WTC11 (cell line): ENCODE measurements around the gene SLC8A2.

Experiments used
- EMX1 ChIP-seq: fragments of 250-450 bp; sonication (Bioruptor Pico); IDR thresholded peaks from 2 replicates; pipeline ENCODE4 v1.8.0; 2021; ENCODE audit warnings: mild to moderate bottlenecking
- NR2C2 ChIP-seq: sonication (generic); formaldehyde crosslinking; IDR thresholded peaks from 2 replicates; pipeline ENCODE4 v1.8.0; 2022; ENCODE audit warnings: mild to moderate bottlenecking, missing genetic modification reagents
- ZNF121 ChIP-seq: sonication (generic); formaldehyde crosslinking; IDR thresholded peaks from 2 replicates; pipeline ENCODE4 v1.8.0; 2023; ENCODE audit warnings: missing genetic modification reagents
- ZNF138 ChIP-seq: sonication (generic); formaldehyde crosslinking; conservative IDR thresholded peaks from 2 replicates; pipeline ENCODE4 v1.8.1; 2022; ENCODE audit warnings: mild to moderate bottlenecking, moderate library complexity, missing genetic modification reagents
- ZNF317 ChIP-seq: sonication (generic); formaldehyde crosslinking; IDR thresholded peaks from 2 replicates; pipeline ENCODE4 v1.8.1; 2023; ENCODE audit warnings: low read depth, mild to moderate bottlenecking, moderate library complexity, missing genetic modification reagents, borderline replicate concordance
- ZNF396 ChIP-seq: fragments of 250-450 bp; sonication (Bioruptor Pico); IDR thresholded peaks from 2 replicates; pipeline ENCODE4 v1.8.0; 2021; ENCODE audit warnings: mild to moderate bottlenecking, moderate library complexity, borderline replicate concordance
- TF ChIP-seq, protein P1 (sequence below): fragments of 200-600 bp; IDR thresholded peaks from 2 replicates; pipeline ENCODE4 v1.8.0; 2022; ENCODE audit warnings: antibody characterized with exemption
- TF ChIP-seq, protein P2 (sequence below): sonication (generic); formaldehyde crosslinking; IDR thresholded peaks from 2 replicates; pipeline ENCODE4 v1.8.1; 2023; ENCODE audit warnings: mild to moderate bottlenecking, missing genetic modification reagents, borderline replicate concordance
- TF ChIP-seq, protein P3 (sequence below): sonication (generic); formaldehyde crosslinking; IDR thresholded peaks from 2 replicates; pipeline ENCODE4 v1.8.1; 2023; ENCODE audit warnings: mild to moderate bottlenecking, missing genetic modification reagents, moderate library complexity

DNA sequence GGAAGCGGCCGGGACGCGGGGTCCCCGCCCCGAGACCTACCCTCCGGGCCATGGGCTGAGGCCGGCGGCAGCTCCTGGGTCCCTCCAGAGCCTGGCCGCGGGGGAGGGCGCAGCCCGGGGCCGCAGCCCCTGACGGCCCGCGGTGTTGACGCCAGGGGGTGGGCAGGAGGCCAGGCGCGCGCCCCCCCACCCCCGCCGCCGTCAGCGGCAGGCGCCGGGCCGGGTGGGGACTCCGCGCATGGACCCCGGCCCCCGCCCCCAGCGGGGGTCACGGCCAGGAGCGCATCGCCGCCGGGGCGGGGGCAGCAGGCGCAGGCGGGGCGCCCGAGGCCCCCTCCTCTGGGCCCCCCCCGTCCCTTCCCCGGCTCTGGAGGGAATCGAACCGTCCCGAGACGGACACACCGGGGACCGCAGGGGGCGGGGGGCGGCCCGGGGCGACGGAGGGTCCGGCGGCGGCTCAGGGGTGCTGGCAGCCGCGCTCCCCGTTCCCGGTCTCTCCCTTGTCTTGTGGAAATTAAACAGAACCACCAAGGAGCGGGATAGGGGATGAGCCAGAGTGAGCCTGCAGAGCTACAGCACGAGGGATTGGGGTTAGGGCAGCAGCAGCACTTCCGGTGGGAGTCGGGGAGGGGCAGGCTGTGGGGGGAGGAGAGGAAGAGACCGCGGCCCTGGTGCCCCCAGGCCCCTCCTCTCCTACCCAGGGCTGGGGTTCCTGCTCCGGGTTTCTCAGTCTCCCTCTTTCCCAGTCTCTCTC lies 52.5 kb downstream of the SLC8A2 start, which contains the start of gene MEIS3:
- TF ChIP-seq ZNF121 (CRISPR knock-in tag) (no peak), ZNF138 (CRISPR knock-in tag) (no peak), ZNF317 (CRISPR knock-in tag) (no peak), NR2C2 (CRISPR knock-in tag) (no peak), EMX1 (CRISPR knock-in tag) (no peak), ZNF396 (CRISPR knock-in tag) (no peak)
- TF ChIP-seq, protein P1, sequence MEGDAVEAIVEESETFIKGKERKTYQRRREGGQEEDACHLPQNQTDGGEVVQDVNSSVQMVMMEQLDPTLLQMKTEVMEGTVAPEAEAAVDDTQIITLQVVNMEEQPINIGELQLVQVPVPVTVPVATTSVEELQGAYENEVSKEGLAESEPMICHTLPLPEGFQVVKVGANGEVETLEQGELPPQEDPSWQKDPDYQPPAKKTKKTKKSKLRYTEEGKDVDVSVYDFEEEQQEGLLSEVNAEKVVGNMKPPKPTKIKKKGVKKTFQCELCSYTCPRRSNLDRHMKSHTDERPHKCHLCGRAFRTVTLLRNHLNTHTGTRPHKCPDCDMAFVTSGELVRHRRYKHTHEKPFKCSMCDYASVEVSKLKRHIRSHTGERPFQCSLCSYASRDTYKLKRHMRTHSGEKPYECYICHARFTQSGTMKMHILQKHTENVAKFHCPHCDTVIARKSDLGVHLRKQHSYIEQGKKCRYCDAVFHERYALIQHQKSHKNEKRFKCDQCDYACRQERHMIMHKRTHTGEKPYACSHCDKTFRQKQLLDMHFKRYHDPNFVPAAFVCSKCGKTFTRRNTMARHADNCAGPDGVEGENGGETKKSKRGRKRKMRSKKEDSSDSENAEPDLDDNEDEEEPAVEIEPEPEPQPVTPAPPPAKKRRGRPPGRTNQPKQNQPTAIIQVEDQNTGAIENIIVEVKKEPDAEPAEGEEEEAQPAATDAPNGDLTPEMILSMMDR = no peak
- TF ChIP-seq, protein P2, sequence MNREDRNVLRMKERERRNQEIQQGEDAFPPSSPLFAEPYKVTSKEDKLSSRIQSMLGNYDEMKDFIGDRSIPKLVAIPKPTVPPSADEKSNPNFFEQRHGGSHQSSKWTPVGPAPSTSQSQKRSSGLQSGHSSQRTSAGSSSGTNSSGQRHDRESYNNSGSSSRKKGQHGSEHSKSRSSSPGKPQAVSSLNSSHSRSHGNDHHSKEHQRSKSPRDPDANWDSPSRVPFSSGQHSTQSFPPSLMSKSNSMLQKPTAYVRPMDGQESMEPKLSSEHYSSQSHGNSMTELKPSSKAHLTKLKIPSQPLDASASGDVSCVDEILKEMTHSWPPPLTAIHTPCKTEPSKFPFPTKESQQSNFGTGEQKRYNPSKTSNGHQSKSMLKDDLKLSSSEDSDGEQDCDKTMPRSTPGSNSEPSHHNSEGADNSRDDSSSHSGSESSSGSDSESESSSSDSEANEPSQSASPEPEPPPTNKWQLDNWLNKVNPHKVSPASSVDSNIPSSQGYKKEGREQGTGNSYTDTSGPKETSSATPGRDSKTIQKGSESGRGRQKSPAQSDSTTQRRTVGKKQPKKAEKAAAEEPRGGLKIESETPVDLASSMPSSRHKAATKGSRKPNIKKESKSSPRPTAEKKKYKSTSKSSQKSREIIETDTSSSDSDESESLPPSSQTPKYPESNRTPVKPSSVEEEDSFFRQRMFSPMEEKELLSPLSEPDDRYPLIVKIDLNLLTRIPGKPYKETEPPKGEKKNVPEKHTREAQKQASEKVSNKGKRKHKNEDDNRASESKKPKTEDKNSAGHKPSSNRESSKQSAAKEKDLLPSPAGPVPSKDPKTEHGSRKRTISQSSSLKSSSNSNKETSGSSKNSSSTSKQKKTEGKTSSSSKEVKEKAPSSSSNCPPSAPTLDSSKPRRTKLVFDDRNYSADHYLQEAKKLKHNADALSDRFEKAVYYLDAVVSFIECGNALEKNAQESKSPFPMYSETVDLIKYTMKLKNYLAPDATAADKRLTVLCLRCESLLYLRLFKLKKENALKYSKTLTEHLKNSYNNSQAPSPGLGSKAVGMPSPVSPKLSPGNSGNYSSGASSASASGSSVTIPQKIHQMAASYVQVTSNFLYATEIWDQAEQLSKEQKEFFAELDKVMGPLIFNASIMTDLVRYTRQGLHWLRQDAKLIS = no peak
- TF ChIP-seq, protein P3, sequence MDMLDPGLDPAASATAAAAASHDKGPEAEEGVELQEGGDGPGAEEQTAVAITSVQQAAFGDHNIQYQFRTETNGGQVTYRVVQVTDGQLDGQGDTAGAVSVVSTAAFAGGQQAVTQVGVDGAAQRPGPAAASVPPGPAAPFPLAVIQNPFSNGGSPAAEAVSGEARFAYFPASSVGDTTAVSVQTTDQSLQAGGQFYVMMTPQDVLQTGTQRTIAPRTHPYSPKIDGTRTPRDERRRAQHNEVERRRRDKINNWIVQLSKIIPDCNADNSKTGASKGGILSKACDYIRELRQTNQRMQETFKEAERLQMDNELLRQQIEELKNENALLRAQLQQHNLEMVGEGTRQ = no peak
